GM10248 (cell line): ENCODE data around the gene NGEF.

Experiments
- CTCF ChIA-PET: fragments of 300-600 bp; sonication (Branson Sonifier 250); formaldehyde crosslinking; extraction: SDS; loops from one replicate; lab custom pipeline; 2021; ENCODE audit warnings: antibody characterized with exemption; lab: Yijun Ruan, JAX
- POLR2A ChIA-PET: fragments of 350-650 bp; sonication (Branson Sonifier 250); formaldehyde crosslinking; extraction: SDS; loops from one replicate; lab custom pipeline; 2020; ENCODE audit warnings: antibody characterized with exemption; lab: Yijun Ruan, JAX
- DNase-seq: peaks from one replicate; pipeline ENCODE4 v3.0.0; 2012; ENCODE audit errors: extremely low spot score
- CTCF ChIP-seq: IDR thresholded peaks from 2 replicates; pipeline ENCODE4 v1.5.1; 2012; ENCODE audit warnings: mild to moderate bottlenecking, low read depth; ENCODE audit errors: extremely low read depth, missing control alignments, control extremely low read depth

The NGEF gene

GRCh38 chr2:233003658-233004555, 9.1 kb downstream of the NGEF start:
- DNase-seq, result no peak
- CTCF ChIA-PET, result interaction anchor here (1.4 kb wide), 1 partner anchor 14 kb away, joined by 3 read pairs; no protein-coding TSS in a partner anchor
- POLR2A ChIA-PET, result no interaction called here
- TF ChIP-seq CTCF, result no peak

- ChIA-PET CTCF (interaction anchor here (1.4 kb wide), 2 partner anchors 15 to 51 kb away, joined by 3 to 5 read pairs; no protein-coding TSS in a partner anchor), POLR2A (no interaction called here)
- no peak for DNase-seq
- no peak for TF ChIP-seq CTCF
These were observed 10.0 kb downstream of the NGEF start for GRCh38 chr2:233002829-233003657.

GRCh38 chr2:233000886-233001750, 11.9 kb downstream of the NGEF start:
- TF ChIP-seq CTCF, result no peak
- DNase-seq, result no peak
- CTCF ChIA-PET, result no interaction called here
- POLR2A ChIA-PET, result no interaction called here

GRCh38 chr2:232999354-232999753, 13.7 kb downstream of the NGEF start:
- POLR2A ChIA-PET, result no interaction called here
- CTCF ChIA-PET, result no interaction called here
- TF ChIP-seq CTCF, result peak; percentile 15
- DNase-seq, result no peak

- ChIA-PET CTCF (interaction anchor here (1.3 kb wide), 2 partner anchors 13 to 55 kb away, joined by 3 read pairs; no protein-coding TSS in a partner anchor), POLR2A (no interaction called here)
- TF ChIP-seq CTCF, result no peak
- DNase-seq, result no peak
These were observed 14.4 kb downstream of the NGEF start for GRCh38 chr2:232998666-232998985.
